Naive thymus-derived CD4-positive, alpha-beta T cell (primary cell): ENCODE data around the gene KCTD19. TPM values are rescaled to one million over a fixed set of nuclear protein-coding genes. Genes with fewer than 3 reads are reported as not detected.
A peak's percentile ranks its signal among the peaks of the same experiment; 100 is the strongest.

Experiments
- ATAC-seq: fragments of 150-1000 bp; cut with Tn5 transposase; 2 replicates; pipeline ENCODE4 v1.10.0; 2021; ENCODE audit warnings: mild to moderate bottlenecking, moderate library complexity
- CTCF ChIA-PET: fragments of 350-600 bp; sonication (Branson Sonifier 250); formaldehyde crosslinking; loops from one replicate; lab custom pipeline; 2021; ENCODE audit warnings: antibody characterized with exemption; lab: Charles Lee
- POLR2A ChIA-PET: fragments of 350-600 bp; sonication (Branson Sonifier 250); formaldehyde crosslinking; loops from one replicate; lab custom pipeline; 2021; ENCODE audit warnings: antibody characterized with exemption, inconsistent platforms; lab: Charles Lee
- DNase-seq, 9 donors: peaks; one replicate each; pipeline versions ENCODE4 v3.0.0 to v3.0.0-alpha.2; 2020 to 2022; ENCODE audit warnings: mixed read lengths in 1 of 9
- H3K27ac ChIP-seq: one replicate; pipeline ENCODE4 v1.7.0; 2013; ENCODE audit warnings: mild to moderate bottlenecking, low read depth, low read length, moderate library complexity
- H3K27me3 ChIP-seq, 2 donors: one replicate each; pipeline ENCODE4 v1.7.0; 2013; ENCODE audit warnings: low read length in 2 of 2, mild to moderate bottlenecking in 2 of 2, moderate library complexity in 2 of 2; ENCODE audit not compliant: control insufficient read depth in 2 of 2, insufficient read depth in 2 of 2
- H3K36me3 ChIP-seq, 3 experiments: 1 replicate in 2 of 3; 2 replicates in 1 of 3; pipeline ENCODE4 v1.7.0; 2013; ENCODE audit warnings: low read length in 3 of 3, mild to moderate bottlenecking in 3 of 3, moderate library complexity in 1 of 3; ENCODE audit not compliant: insufficient read depth in 3 of 3, control insufficient read depth in 2 of 3
- H3K4me1 ChIP-seq, 2 donors: one replicate each; pipeline ENCODE4 v1.7.0; 2013; ENCODE audit warnings: low read length in 2 of 2, mild to moderate bottlenecking in 2 of 2, moderate library complexity in 1 of 2; ENCODE audit not compliant: control insufficient read depth in 2 of 2, insufficient read depth in 2 of 2
- H3K4me3 ChIP-seq: 2 replicates; pipeline ENCODE4 v1.7.0; 2013; ENCODE audit warnings: mild to moderate bottlenecking, low read length
- H3K9me3 ChIP-seq, 3 experiments: 1 replicate in 2 of 3; 2 replicates in 1 of 3; pipeline ENCODE4 v1.7.0; 2013; ENCODE audit warnings: low read length in 3 of 3; ENCODE audit not compliant: control insufficient read depth in 2 of 3
- H3K27ac Mint-ChIP-seq, 9 donors: one replicate each; pipeline ENCODE4 v1.8.0; 2020 to 2022; ENCODE audit warnings: mixed read lengths in 9 of 9, mild to moderate bottlenecking in 8 of 9, moderate library complexity in 5 of 9, inconsistent platforms in 2 of 9
- H3K27me3 Mint-ChIP-seq, 5 donors: one replicate each; pipeline ENCODE4 v1.8.0; 2021 to 2022; ENCODE audit warnings: mixed read lengths in 5 of 5, mild to moderate bottlenecking in 1 of 5
- H3K36me3 Mint-ChIP-seq, 5 donors: one replicate each; pipeline ENCODE4 v1.8.0; 2020 to 2022; ENCODE audit warnings: mixed read lengths in 5 of 5, mild to moderate bottlenecking in 3 of 5, inconsistent platforms in 1 of 5
- H3K4me1 Mint-ChIP-seq, 7 donors: one replicate each; pipeline ENCODE4 v1.8.0; 2020 to 2022; ENCODE audit warnings: mixed read lengths in 7 of 7, mild to moderate bottlenecking in 3 of 7, inconsistent platforms in 1 of 7
- H3K4me3 Mint-ChIP-seq, 10 donors: one replicate each; pipeline ENCODE4 v1.8.0; 2020 to 2022; ENCODE audit warnings: mild to moderate bottlenecking in 10 of 10, mixed read lengths in 10 of 10, moderate library complexity in 6 of 10, inconsistent platforms in 2 of 10
- H3K9me3 Mint-ChIP-seq, 11 donors: one replicate each; pipeline ENCODE4 v1.8.0; 2020 to 2022; ENCODE audit warnings: mixed read lengths in 11 of 11, mild to moderate bottlenecking in 4 of 11, inconsistent platforms in 1 of 11, moderate library complexity in 1 of 11
- intact Hi-C, 2 donors: fragments of 100-400 bp; cut with micrococcal nuclease; formaldehyde crosslinking; loops; one replicate each; pipeline ENCODE4 v1.15.1; 2023
- polyA plus RNA-seq, 2 donors: library from polyadenylated mRNA; unstranded; fragments of 300-500 nt; fragmentation: Illumina TruSeq; gene quantifications; one replicate each; pipeline ENCODE4 v1.2.3, GENCODE V29; 2021
- total RNA-seq, 6 experiments: library from RNA in 5 of 6; stranded (reverse) in 5 of 6; gene quantifications; 1 replicate in 5 of 6; 2 replicates in 1 of 6; pipeline ENCODE4 v1.2.3 and lab custom pipeline; 2021 to 2026

The KCTD19 gene
- total and polyA plus RNA-seq, 7 experiments from 2014 or later: 0.05 to 0.39 TPM; not detected in 5

DNA sequence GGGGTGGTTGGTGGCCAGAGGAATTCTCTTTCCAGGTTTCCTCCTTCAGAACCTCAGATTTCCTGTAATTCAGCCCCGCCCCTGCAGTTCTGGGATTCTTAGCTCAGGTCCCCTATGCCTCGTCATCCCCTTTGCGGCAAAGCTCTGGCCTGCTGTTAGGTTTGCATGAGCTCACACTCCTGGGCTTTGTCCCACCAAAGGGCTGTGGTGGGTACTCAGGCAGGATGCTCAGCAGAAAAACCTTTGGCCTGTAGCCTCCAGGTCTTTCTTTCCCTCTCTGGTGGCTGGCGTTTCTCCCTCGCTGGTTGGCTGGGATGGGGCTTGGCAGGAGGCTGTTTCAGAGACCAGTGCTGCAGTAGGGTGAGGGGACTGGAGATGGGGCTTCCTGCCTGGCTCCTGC lies 56.8 kb downstream of the KCTD19 start:
- intact Hi-C loops: loop anchor here in 1 of 2 donors (10.0 kb wide), 1 partner anchor 195 kb away; no protein-coding TSS in a partner anchor
- Histone ChIP-seq H3K9me3 (no peaks in the 10 kb centered on the region), H3K36me3 (no peaks in the 10 kb centered on the region), H3K4me3 (no peak overlapping the region), H3K27ac (no peak overlapping the region), H3K27me3 (no peaks in the 10 kb centered on the region), H3K4me1 (no peaks in the 10 kb centered on the region)
- DNase-seq (no peak), ATAC-seq (no peak)
- peaks cover 0 to 3% (median 0%) of the 10 kb centered on the region in 5 donors for H3K36me3 Mint-ChIP-seq
- no peaks in the 10 kb centered on the region for H3K4me1 Mint-ChIP-seq
- peaks cover 0 to 9% (median 0%) of the 10 kb centered on the region in 5 donors for H3K27me3 Mint-ChIP-seq
- H3K27ac Mint-ChIP-seq: peak overlapping the region in 1 of 9 donors; percentile 25
- CTCF ChIA-PET: interaction anchor here (0.7 kb wide), 1 partner anchor 16 kb away, joined by 3 read pairs; no protein-coding TSS in a partner anchor
- no peaks in the 10 kb centered on the region for H3K9me3 Mint-ChIP-seq
- POLR2A ChIA-PET: interaction anchor here (0.6 kb wide), 1 partner anchor 45 kb away, joined by 3 read pairs; no protein-coding TSS in a partner anchor
- H3K4me3 Mint-ChIP-seq: no peak overlapping the region

DNA sequence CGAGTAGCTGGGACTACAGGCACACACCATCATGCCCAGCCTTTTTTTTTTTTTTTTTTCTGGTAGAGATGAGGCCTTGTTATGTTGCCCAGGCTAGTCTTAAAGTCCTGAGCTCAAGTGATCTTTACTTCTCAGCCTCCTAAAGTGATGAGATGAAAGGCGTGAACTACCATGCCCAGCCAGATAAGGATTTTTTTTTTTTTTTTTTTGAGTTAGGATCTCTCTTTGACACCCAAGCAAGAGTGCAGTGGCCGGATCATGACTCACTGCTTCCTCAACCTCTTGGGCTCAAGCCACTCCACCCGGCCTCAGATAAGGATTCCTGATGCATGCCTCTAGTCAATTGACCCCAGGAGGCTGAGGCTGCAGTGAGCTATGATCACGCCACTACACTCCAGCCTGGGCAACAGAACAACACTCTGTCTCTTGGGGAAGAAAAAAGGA lies 58.4 kb downstream of the KCTD19 start:
- H3K27me3 Mint-ChIP-seq: peaks cover 0 to 20% (median 6%) of the 10 kb centered on the region in 5 donors
- no peaks in the 10 kb centered on the region for H3K27me3 ChIP-seq
- CTCF ChIA-PET: interaction anchor here (0.7 kb wide), 1 partner anchor 9 kb away, joined by 7 read pairs; no protein-coding TSS in a partner anchor
- DNase-seq (no peak), ATAC-seq (no peak)
- H3K4me3 ChIP-seq: no peak overlapping the region
- H3K4me3 Mint-ChIP-seq: no peak overlapping the region
- H3K4me1 Mint-ChIP-seq: no peaks in the 10 kb centered on the region
- H3K36me3 Mint-ChIP-seq: peaks cover 0 to 3% (median 0%) of the 10 kb centered on the region in 5 donors
- POLR2A ChIA-PET: interaction anchor here (0.7 kb wide), 1 partner anchor 10 kb away, joined by 3 read pairs; no protein-coding TSS in a partner anchor
- intact Hi-C loops: no loop called here
- H3K27ac Mint-ChIP-seq: no peak overlapping the region
- H3K9me3 ChIP-seq: no peaks in the 10 kb centered on the region
- H3K36me3 ChIP-seq: no peaks in the 10 kb centered on the region
- H3K9me3 Mint-ChIP-seq: no peaks in the 10 kb centered on the region
- no peaks in the 10 kb centered on the region for H3K4me1 ChIP-seq
- H3K27ac ChIP-seq: no peak overlapping the region

DNA sequence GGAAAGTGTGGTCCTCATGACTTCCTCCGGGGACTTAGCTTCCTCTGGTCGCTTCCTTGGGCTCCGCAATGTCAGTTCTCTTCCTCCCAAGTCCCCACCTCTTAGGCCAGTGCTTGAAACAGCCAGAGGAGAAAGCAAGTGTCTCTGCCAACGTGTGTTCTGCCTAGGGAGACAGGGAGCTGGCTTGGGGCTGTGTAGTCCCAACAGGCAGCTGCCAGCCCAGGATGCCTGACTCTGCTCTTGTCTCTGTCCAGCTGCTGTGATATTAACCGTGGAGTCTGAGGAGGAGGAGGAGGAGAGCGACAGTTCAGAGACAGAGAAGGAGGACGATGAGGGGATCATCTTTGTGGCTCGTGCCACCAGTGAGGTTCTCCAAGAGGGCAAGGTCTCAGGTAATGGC lies 60.7 kb downstream of the KCTD19 start:
- Mint-ChIP-seq H3K36me3 (no peaks in the 10 kb centered on the region), H3K27me3 (peaks cover 0 to 32% (median 21%) of the 10 kb centered on the region in 5 donors), H3K27ac (peak overlapping the region in 1 of 9 donors; percentile 8), H3K4me1 (peaks cover 0 to 1% (median 0%) of the 10 kb centered on the region in 7 donors), H3K4me3 (no peak overlapping the region), H3K9me3 (no peaks in the 10 kb centered on the region)
- H3K4me1 ChIP-seq: no peaks in the 10 kb centered on the region
- ChIA-PET CTCF (no interaction called here), POLR2A (interaction anchor here (1.0 kb wide), 1 partner anchor 18 kb away, joined by 3 read pairs; no protein-coding TSS in a partner anchor)
- intact Hi-C loops: no loop called here
- no peaks in the 10 kb centered on the region for H3K9me3 ChIP-seq
- ATAC-seq (no peak), DNase-seq (no peak)
- no peak overlapping the region for H3K27ac ChIP-seq
- no peaks in the 10 kb centered on the region for H3K27me3 ChIP-seq
- H3K36me3 ChIP-seq: no peaks in the 10 kb centered on the region
- no peak overlapping the region for H3K4me3 ChIP-seq

DNA sequence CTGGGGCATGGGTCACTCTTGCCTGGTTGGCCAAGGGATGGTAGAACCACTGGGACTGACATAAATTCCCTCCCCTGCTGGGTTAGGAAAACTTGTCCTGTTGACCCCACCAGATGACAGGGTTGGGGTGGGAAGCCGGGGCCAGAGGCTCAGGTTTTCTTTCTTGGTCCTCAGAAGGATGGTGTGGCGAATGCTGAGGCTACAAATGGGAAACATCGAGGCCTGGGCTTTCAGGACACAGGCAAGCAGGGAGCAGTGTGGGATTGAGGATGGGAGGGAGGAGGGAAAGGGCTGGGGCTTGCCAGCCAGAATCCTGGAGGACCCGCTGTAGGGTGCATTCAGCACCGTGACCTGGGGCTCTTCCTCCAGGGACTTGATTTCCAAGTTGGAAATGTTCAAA lies 61.7 kb downstream of the KCTD19 start:
- DNase-seq: no peak
- intact Hi-C loops: no loop called here
- Mint-ChIP-seq H3K4me1 (peaks cover 0 to 5% (median 0%) of the 10 kb centered on the region in 7 donors), H3K36me3 (no peaks in the 10 kb centered on the region), H3K27me3 (peaks cover 0 to 35% (median 21%) of the 10 kb centered on the region in 5 donors), H3K4me3 (no peak overlapping the region), H3K27ac (no peak overlapping the region), H3K9me3 (no peaks in the 10 kb centered on the region)
- ChIA-PET CTCF (no interaction called here), POLR2A (no interaction called here)
- Histone ChIP-seq H3K36me3 (no peaks in the 10 kb centered on the region), H3K9me3 (no peaks in the 10 kb centered on the region), H3K4me3 (no peak overlapping the region), H3K27ac (no peak overlapping the region), H3K4me1 (no peaks in the 10 kb centered on the region), H3K27me3 (no peaks in the 10 kb centered on the region)
- no peak for ATAC-seq

DNA sequence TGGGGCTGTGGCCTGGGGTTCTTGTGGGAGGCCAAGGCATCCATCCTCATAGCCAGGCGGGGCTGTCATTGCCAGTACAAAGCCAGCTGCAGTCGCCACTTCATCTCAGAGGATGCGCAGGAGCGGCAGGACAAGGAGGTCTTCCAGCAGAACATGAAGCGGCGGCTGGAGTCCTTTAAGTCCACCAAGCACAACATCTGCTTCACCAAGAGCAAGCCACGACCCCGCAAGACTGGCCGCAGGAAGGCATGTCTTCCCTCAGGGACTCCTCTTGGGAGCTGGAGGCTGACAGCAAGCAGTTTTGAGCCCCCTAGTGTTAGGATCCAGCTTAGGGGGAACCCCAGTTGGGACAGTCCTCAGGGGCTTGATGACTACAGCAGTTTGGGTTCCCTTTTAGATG lies 62.3 kb downstream of the KCTD19 start:
- H3K27me3 ChIP-seq: no peaks in the 10 kb centered on the region
- H3K27ac ChIP-seq: no peak overlapping the region
- no peaks in the 10 kb centered on the region for H3K36me3 Mint-ChIP-seq
- intact Hi-C loops: no loop called here
- no peak overlapping the region for H3K4me3 ChIP-seq
- ChIA-PET CTCF (interaction anchor here (0.6 kb wide), 1 partner anchor 335 kb away, joined by 3 read pairs; no protein-coding TSS in a partner anchor), POLR2A (no interaction called here)
- H3K4me1 ChIP-seq: no peaks in the 10 kb centered on the region
- ATAC-seq (no peak), DNase-seq (no peak)
- H3K27ac Mint-ChIP-seq: peak overlapping the region in 1 of 9 donors; percentile 30
- H3K27me3 Mint-ChIP-seq: peaks cover 0 to 35% (median 21%) of the 10 kb centered on the region in 5 donors
- H3K9me3 Mint-ChIP-seq: no peaks in the 10 kb centered on the region
- no peak overlapping the region for H3K4me3 Mint-ChIP-seq
- no peaks in the 10 kb centered on the region for H3K9me3 ChIP-seq
- peaks cover 0 to 5% (median 0%) of the 10 kb centered on the region in 7 donors for H3K4me1 Mint-ChIP-seq
- no peaks in the 10 kb centered on the region for H3K36me3 ChIP-seq

DNA sequence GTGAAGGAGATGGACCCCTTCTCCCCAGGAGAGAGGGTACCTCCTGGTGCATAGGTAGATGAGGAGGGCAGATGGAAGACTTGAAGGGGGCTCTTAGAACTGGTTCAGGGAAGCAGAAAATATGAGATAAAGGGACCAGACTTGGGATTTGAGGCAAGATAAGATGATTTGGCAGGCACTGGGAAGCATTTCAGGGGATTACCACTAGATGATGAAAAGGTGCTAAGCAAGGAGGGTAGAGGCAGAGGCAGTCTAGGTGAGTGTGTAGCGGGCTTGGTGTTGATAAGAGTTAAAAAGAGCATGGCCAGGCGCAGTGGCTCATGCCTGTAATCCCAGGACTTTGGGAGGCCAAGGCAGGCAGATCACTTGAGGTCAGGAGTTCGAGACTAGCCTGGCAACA lies 63.3 kb downstream of the KCTD19 start:
- ATAC-seq (no peak), DNase-seq (no peak)
- intact Hi-C loops: no loop called here
- CTCF ChIA-PET: no interaction called here
- no peaks in the 10 kb centered on the region for H3K4me1 ChIP-seq
- Mint-ChIP-seq H3K36me3 (no peaks in the 10 kb centered on the region), H3K9me3 (no peaks in the 10 kb centered on the region), H3K4me3 (no peak overlapping the region), H3K4me1 (peaks cover 0 to 5% (median 0%) of the 10 kb centered on the region in 7 donors), H3K27ac (peak overlapping the region in 1 of 9 donors; percentile 6), H3K27me3 (peaks cover 0 to 35% (median 21%) of the 10 kb centered on the region in 5 donors)
- no peaks in the 10 kb centered on the region for H3K9me3 ChIP-seq
- POLR2A ChIA-PET: no interaction called here
- H3K36me3 ChIP-seq: no peaks in the 10 kb centered on the region
- no peaks in the 10 kb centered on the region for H3K27me3 ChIP-seq
- H3K27ac ChIP-seq: no peak overlapping the region
- H3K4me3 ChIP-seq: no peak overlapping the region
